ENCODE data around the gene EFL1.
A peak's percentile ranks its signal among the peaks of the same experiment; 100 is the strongest.
"Not testable (repeated sequence)": the region's sequence is repeated elsewhere in the genome, so short reads cannot be mapped to it uniquely, and the experiment has no call there.

The EFL1 gene

GRCh38 chr15:82195818-82196217, 66.7 kb downstream of the EFL1 start:
- DNase-seq: not testable (repeated sequence)

GRCh38 chr15:82194488-82194887, 68.0 kb downstream of the EFL1 start:
- not testable (repeated sequence) for DNase-seq

GRCh38 chr15:82193435-82193834, 69.1 kb downstream of the EFL1 start:
- DNase-seq: not testable (repeated sequence)

- DNase-seq: not testable (repeated sequence)
Measured at GRCh38 chr15:82192394-82192793, 70.1 kb downstream of the EFL1 start.

DNA sequence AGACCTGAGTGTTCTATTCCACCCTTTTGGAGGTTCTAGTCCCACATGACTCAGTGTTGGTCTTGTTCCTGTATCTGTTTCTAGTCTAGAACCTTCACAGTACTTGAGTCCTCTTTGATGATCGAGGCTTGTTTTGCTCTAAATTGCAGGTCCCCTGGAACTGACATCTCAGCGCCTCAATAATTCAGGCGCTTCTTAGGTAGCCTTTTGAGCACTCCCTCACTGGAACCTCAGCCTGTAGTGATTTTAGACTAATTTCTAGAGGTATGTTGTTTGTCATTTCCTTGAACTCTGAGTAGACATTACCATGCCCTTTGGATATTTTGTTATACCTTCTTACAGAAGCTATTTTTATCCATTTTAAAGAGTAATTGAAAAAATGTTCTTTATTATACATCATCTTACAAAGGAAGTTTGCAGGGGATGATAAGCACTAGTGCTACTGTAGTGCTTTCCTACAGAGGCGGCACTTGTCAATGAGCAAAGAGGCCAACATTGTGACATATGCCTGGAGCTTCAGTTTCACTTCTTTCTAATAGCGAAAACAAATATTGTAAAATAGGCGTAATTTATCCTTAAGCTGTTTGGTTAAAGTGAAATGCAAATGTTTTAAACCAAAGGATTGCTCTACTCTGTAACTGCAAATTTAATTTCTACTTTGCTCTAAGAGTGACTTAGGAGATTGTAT, 75.7 kb downstream of the EFL1 start:
- no peak for DNase-seq

DNA sequence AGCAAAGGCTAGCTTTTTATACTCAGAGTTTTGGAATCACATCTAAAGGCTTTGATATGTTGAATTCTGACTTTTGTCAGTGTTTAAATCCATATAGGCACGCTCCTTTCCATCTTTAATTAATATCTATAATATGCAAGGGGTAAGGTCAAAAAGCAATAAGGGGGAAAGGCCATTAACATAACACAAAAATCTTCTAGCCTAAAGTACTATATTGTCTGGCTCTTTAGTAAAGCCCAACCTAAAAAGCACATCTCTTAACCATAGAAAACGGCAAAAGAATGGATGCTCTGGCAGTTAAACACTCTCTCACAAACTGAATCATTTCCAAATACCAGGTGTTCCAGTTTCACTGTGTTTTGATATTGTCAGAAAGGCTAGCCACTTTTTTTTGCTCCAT, 76.4 kb downstream of the EFL1 start:
- no peak for DNase-seq

DNA sequence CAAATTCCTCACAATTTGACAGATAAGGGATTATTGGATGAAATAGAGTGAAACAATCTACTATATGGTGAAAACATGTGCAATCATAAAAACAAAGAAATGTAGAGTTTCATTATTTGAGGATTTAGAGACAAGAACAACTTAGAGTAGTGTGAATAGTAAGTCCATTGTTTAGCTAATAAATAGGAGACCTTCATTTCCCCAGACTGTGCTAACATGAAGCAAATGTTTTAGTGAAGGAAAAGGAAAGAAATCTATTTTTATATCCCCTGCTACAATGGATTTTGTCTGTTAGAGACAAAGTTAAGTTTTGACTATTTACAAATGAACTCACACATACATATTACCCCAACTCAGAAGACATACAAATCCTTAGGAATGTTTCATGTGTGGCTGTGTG, 77.8 kb downstream of the EFL1 start:
- no peak for DNase-seq

DNA sequence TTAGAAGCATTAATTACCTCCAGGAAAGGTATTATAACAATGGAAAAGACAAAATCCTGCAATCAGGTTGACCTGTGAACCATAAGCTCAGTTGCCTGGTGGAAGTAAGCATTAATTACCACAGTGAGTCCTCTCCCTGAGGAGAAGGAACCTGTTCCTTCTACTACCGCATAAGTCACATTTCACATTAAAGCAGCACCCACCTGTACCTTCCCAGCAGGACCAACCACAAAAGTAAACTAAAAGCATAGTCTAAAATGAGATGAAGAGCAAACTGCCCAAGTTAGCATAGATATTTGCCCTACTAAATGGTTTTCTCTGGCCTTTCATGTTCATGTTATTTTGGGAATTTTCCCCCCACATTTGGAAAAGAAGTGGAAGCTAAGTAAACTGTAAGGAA, 78.2 kb downstream of the EFL1 start:
- DNase-seq: no peak

- DNase-seq: no peak
Measured at GRCh38 chr15:82183121-82184031, 79.2 kb downstream of the EFL1 start.

DNA sequence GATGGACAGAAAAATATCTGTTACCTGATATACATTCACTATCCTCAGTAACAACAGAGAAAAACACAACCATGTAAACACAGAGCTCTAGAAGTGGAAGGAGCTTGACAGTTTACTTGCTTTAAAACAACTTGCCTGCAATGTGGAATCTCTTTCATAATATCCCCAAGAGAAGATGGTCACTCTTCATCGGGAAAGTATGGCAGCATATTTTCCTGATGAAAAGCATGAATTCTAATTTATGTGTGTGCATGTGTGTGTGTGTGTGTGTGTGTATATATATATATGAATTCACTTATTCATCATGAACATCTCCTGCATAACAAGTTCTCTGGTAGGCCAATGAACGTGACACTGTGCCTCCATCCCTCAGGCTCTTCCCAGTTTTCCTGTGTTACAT, 81.2 kb downstream of the EFL1 start:
- no peak for DNase-seq

GRCh38 chr15:82178061-82178460, 84.5 kb downstream of the EFL1 start:
- no peak for DNase-seq

- no peak for DNase-seq
Measured at GRCh38 chr15:82177291-82178010, 85.1 kb downstream of the EFL1 start.

DNA sequence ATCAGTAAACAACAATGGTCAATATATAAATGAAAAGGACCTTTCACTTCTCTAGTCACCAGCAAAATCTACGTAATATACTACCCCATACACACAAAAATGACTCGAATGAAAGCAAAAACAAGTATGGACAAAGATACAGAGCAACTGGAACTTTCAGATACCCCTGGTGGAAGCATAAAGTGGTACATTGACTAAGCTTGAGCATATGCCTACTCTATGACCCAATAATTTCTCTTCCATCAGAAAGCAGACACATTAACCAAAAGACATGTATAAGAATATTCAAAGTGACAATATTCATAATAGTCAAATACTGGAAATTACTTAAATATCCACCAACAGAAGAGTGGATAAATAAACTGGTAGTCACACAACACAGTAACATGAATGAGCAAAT, 86.0 kb downstream of the EFL1 start:
- DNase-seq: no peak

- DNase-seq: no peak
Measured at GRCh38 chr15:82174471-82175235, 87.9 kb downstream of the EFL1 start.

- DNase-seq: no peak
Measured at GRCh38 chr15:82173108-82173507, 89.4 kb downstream of the EFL1 start.

GRCh38 chr15:82172506-82172905, 90.0 kb downstream of the EFL1 start:
- no peak for DNase-seq

- DNase-seq: no peak
Measured at GRCh38 chr15:82168757-82169156, 93.8 kb downstream of the EFL1 start.

DNA sequence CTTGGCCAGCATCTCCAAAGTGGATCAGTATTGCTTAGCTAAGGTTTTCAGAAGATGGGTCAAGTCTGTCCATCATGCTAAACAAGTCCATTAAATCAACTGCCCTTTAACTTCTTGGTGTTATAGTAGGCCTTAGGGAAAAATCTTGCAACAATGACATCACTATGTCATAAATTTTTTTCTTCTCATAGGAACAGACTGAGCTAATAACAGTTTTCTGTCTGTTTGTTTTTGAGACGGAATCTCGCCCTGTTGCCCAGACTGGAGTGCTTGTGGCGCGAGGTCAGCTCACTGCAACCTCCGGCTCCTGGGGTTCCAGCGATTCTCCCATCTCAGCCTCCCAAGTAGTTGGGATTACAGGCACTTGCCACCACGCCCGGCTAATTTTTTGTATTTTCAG, 94.2 kb downstream of the EFL1 start:
- DNase-seq: no peak

- no peak for DNase-seq
Measured at GRCh38 chr15:82165948-82166376, 96.6 kb downstream of the EFL1 start.

- DNase-seq: no peak
Measured at GRCh38 chr15:82159922-82160321, 102.6 kb downstream of the EFL1 start.

DNA sequence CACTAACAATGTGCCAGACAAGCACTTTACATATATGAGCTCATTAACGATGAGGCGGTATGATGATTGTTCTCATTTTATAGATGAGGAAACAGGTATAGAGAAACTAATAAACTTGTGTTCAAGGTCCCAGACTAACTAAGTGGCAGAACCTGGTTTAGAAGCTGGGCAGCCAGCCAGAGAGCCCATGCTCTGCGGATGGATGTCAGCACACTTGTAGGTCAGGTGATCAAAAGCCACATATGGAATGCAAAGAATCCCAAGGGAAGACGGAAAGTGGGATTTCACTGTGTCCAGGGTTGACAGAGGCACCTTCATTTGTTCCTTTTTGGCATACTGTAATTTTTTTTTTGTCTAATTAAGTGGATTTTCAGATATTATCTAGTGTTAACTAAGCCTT, 103.7 kb downstream of the EFL1 start:
- DNase-seq: peak; percentile 10

DNA sequence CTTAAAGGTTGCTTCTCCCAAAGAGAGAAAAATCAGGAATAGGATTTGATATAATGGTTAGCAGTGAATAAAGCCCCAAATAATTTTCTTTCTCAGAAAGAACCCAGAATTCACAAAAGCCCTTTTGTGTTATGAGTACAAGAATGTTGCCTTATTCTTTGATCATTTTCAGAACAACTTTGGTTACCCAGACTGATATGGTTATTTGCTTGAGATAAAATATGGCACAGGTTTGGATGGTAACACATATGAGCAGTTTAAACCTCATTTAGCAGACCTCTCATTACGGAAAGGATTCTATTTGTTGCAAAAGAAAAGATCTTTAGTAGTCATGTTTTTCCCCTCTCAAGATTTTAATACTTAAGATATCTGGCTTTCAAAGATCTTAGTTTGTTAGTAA, 111.9 kb downstream of the EFL1 start:
- DNase-seq: no peak

DNA sequence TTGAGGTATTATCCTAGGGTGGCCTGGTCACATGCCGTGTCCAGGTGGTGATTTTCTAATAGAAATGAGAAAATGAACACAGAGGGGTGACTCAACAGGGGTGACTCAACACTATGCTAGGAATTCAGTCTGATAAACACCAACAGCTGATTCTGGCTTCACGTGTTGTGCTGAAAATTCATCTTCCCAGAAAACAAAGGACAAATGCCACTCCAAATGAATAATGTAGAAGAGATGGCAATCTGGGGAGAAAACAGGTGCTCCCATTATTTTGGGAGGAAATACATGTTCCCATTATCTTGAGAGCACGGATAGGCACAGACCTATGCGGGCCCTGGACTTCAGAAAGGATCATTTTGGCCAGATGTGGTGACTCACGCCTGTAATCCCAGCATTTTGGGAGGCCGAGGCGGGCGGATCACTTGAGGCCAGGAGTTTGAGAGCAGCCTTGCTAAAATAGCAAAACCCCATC, 115.5 kb downstream of the EFL1 start:
- no peak for DNase-seq
